HG03196 (cell line): ENCODE measurements around the gene UBASH3A.

ENCODE experiments used
- ATAC-seq: cut with Tn5 transposase; IDR thresholded peaks from one replicate; pipeline ENCODE4 v1.9.1; 2021; ENCODE audit not compliant: unreplicated experiment

Gene UBASH3A

DNA sequence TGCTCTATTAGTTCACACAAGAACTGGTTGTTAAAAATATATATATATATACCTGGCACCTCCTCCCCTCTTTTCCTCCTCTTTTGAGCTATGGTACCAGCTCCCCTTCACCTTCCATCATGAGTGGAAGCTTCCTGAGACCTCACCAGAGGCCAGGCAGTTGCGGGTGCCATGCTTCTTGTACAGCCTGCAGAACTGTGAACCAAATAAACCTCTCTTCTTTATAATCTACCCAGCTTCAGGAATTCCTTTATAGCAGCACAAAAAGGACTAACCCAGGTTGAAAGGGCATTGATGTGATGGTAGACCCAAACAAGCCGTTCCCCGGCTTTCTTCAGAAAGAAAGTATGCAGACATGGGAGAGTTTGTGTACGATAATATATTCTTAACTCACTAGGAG lies 77.5 kb downstream of the UBASH3A start:
- no peak for ATAC-seq

DNA sequence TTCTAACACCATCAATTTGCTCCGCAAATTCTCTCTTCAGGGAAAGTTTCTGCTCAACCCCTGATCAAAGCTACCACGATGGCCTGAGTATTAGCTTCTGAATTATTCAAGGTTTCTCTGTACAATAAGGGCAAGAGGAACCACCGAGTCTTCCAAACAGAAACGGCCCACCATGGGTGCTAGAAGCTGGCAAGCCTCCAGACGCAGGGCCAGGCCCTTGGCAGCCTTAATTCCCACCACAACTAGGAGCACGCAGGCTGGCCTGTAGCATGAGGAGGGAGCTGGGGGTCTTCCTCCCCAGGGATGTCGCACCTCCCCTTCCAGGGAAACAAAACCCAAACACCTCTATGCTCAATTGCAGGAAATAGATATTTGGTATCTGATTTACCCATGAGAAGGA lies 81.3 kb downstream of the UBASH3A start:
- ATAC-seq, result no peak

GRCh38 chr21:42486072-42486471 lies 82.4 kb downstream of the UBASH3A start:
- ATAC-seq, result no peak

- no peak for ATAC-seq
Measured at GRCh38 chr21:42486531-42486930, 82.8 kb downstream of the UBASH3A start.

- ATAC-seq, result no peak
Measured at GRCh38 chr21:42489006-42489563, 85.4 kb downstream of the UBASH3A start.

DNA sequence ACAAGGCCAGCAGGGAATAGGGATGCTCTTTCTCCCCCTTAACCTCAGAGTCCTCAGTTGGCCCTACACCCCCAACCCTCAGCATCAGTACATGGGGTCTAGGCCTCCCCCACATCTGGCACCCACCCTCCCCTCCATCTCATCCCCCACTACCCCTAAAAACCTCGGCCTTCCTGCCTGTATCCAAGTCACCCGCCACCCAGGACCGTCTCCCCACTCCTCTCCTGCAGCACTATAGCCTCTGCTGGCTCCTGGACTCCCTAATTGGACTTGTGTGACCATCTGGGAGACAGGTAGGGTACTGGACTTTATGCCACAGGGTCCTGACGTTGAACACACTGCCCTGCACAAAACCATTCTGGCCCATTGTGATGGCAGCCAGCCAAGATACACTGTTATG lies 86.3 kb downstream of the UBASH3A start:
- ATAC-seq, result no peak

DNA sequence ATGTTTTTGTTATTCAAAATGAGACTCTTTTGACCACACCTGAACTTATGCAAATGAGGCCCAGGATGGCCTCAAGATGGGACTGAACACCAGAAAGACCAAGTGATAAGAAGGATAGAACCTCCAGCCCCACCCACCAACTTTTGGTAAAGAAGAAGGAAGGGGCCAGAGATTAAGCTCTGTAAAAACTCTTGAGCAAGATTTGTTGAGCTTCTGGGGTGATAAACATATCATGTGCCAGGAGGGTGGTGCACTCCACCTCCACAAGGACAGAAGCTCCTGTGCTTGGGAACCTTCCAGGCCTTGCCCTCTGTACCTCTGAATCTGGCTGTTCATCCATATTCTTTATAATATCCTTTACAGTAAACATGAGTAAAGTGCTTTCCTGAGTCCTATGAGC lies 87.0 kb downstream of the UBASH3A start:
- no peak for ATAC-seq

- ATAC-seq, result no peak
Measured at GRCh38 chr21:42491328-42491727, 87.6 kb downstream of the UBASH3A start.

- no peak for ATAC-seq
Measured at GRCh38 chr21:42492201-42492600, 88.5 kb downstream of the UBASH3A start.

GRCh38 chr21:42493109-42494060 lies 89.7 kb downstream of the UBASH3A start:
- ATAC-seq, result no peak

DNA sequence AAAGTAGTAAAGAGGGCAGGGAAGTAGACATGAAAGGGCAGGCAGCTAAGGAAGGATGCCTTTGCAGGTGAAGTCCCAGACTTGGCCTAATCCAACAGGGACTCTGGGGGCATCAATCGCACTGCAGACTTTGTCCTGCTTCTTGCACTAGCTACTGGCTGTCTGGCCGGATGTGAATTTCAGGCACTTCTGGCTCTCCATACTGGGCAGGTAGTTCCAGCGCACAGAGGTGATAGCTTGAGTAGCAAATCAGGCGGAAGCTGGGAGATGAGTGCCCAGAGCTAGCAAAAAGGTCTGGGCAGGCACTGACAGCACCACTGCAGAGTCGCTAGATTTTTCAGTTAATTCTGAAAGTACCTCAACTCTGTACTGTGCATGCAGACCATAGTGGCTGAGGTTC lies 91.3 kb downstream of the UBASH3A start:
- ATAC-seq, result no peak

DNA sequence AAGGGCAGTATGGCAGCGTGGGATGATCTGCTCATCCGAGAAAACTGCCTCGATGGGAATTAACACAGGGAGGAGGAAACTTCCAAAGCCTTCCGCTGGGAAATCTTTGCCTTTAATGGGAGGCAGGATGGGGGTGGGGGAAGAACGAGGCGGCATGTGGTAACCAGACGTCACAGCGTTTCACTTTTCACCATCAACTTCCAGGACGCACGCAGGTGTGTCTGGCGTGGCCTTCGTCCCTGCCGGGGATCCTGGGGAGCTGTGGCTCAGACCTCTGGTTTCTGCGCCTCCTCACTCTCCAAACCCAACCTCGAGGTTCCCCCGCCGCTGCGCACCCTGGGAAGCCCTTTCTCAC lies 92.0 kb downstream of the UBASH3A start:
- ATAC-seq, result peak; percentile 16

DNA sequence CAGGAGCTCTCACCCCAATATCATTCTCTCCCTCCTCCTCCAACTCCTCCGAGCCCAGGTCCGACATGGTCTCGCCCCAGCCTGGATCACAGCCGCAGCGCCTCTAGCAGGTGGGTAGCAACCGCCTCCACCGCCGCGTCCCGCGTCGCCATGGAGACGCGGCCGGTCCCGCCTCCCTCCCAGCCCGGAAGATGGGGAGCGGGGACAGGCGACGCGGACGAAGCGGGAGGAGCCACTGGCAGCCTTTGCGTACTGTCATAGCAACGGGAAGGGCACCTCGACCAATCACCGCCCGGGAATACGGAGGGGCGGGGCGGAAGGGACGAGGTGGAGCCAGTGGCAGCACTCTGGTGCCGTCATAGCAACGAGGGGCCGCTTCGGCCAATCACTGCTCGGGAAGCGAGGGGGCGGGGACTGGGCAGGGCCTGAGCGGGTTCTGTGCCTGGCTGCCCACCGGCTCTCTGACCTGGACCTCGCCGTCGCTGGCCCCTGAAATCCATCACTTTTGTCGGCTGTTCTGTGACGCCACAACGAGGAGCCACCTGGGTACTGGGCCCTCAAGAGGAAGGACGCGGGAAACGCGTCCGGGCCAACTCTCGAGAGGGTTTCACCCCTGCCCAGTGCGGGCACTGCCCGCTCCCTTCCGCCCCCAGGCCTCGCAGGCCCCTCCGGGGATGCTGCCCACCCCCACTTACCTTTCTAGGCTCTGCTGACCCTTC lies 92.6 kb downstream of the UBASH3A start, which contains the start of gene RSPH1:
RSPH1 (minus strand) TSS at position 105 of the 719 bp plus-strand sequence; CDS start at position 67, 38 bp downstream.
- ATAC-seq, result peak; percentile 97

- no peak for ATAC-seq
Measured at GRCh38 chr21:42496839-42497202, 93.1 kb downstream of the UBASH3A start.
